Measurements from ENCODE around the gene TOX2. TPM values are rescaled to one million over a fixed set of nuclear protein-coding genes. Genes with fewer than 3 reads are reported as not detected.

TOX2 gene
- total RNA-seq, 1 experiment from 2014 or later: 85.4 TPM

- peaks cover 43% of the 10 kb centered on the region for H3K4me1 ChIP-seq (ENCODE audit: control insufficient read depth, insufficient read depth, low read length)
- H3K27ac ChIP-seq (ENCODE audit: low read length): peak overlapping the region; percentile 86; the same call in 1 of the 2 replicates
- CTCF ChIA-PET: interaction anchor here (0.6 kb wide), 1 partner anchor 37 kb away, joined by 3 read pairs; no protein-coding TSS in a partner anchor
- no peaks in the 10 kb centered on the region for H3K27me3 ChIP-seq (ENCODE audit: control insufficient read depth, insufficient read depth, low read length)
- intact Hi-C loops (cut with micrococcal nuclease; ENCODE audit: unreplicated experiment): loop anchor here (5.0 to 10.0 kb wide), 2 partner anchors 162 to 165 kb away; no protein-coding TSS in a partner anchor
- no TSS peak for BruUV-seq (replicated peaks)
- POLR2A ChIA-PET: no interaction called here
- H3K4me3 ChIP-seq (ENCODE audit: low read depth in 2 of 2, low read length in 2 of 2): peak overlapping the region; percentile 63 to 76
- in situ Hi-C loops (cut with HindIII; ENCODE audit: low pct_unique_long_range_greater_than_20kb, low sequenced_read_pairs): no loop called here
- 0 out of 2 replicates have a peak, but pooled peaks cover 3% of the 10 kb centered on the region for H3K9me3 ChIP-seq (ENCODE audit: control insufficient read depth, insufficient read depth, low read depth, low read length)
- peak; percentile 30 for ATAC-seq
- no peaks in the 10 kb centered on the region for H3K36me3 ChIP-seq (ENCODE audit: control insufficient read depth, insufficient read depth, low read length)
- DNase-seq (ENCODE audit: low read depth, low spot score): no peak
- TF ChIP-seq POLR2AphosphoS5 (IDR thresholded peaks at IDR 0.05; ENCODE audit: low read depth, low read length) (no peak), SIN3A (IDR thresholded peaks at IDR 0.05; ENCODE audit: borderline replicate concordance, insufficient read depth, low read depth, low read length) (no peak), TCF7L2 (IDR thresholded peaks at IDR 0.05; ENCODE audit: low read depth, low read length) (no peak), REST (IDR thresholded peaks at IDR 0.05; ENCODE audit: insufficient read depth in 1 of 2, low read depth in 2 of 2, low read length in 1 of 2) (no peak)
- TF ChIP-seq, protein P1, sequence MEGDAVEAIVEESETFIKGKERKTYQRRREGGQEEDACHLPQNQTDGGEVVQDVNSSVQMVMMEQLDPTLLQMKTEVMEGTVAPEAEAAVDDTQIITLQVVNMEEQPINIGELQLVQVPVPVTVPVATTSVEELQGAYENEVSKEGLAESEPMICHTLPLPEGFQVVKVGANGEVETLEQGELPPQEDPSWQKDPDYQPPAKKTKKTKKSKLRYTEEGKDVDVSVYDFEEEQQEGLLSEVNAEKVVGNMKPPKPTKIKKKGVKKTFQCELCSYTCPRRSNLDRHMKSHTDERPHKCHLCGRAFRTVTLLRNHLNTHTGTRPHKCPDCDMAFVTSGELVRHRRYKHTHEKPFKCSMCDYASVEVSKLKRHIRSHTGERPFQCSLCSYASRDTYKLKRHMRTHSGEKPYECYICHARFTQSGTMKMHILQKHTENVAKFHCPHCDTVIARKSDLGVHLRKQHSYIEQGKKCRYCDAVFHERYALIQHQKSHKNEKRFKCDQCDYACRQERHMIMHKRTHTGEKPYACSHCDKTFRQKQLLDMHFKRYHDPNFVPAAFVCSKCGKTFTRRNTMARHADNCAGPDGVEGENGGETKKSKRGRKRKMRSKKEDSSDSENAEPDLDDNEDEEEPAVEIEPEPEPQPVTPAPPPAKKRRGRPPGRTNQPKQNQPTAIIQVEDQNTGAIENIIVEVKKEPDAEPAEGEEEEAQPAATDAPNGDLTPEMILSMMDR (IDR thresholded peaks at IDR 0.05): no peak
Measured at GRCh38 chr20:43916881-43917371, 2.3 kb downstream of the TOX2 start.

GRCh38 chr20:43917380-43917779 lies 2.7 kb downstream of the TOX2 start:
- TF ChIP-seq, protein P1 (IDR thresholded peaks at IDR 0.05): no peak
- TF ChIP-seq TCF7L2 (IDR thresholded peaks at IDR 0.05; ENCODE audit: low read depth, low read length) (no peak), REST (IDR thresholded peaks at IDR 0.05; ENCODE audit: insufficient read depth in 1 of 2, low read depth in 2 of 2, low read length in 1 of 2) (no peak), POLR2AphosphoS5 (IDR thresholded peaks at IDR 0.05; ENCODE audit: low read depth, low read length) (no peak), SIN3A (IDR thresholded peaks at IDR 0.05; ENCODE audit: borderline replicate concordance, insufficient read depth, low read depth, low read length) (no peak)
- ChIA-PET CTCF (interaction anchor here (0.6 kb wide), 1 partner anchor 36 kb away, joined by 3 read pairs; no protein-coding TSS in a partner anchor), POLR2A (no interaction called here)
- DNase-seq (ENCODE audit: low read depth, low spot score) (no peak), ATAC-seq (no peak)
- H3K27ac ChIP-seq (ENCODE audit: low read length): peak overlapping the region; percentile 86
- no TSS peak for BruUV-seq (replicated peaks)
- 0 out of 2 replicates have a peak, but pooled peaks cover 2% of the 10 kb centered on the region for H3K9me3 ChIP-seq (ENCODE audit: control insufficient read depth, insufficient read depth, low read depth, low read length)
- H3K4me1 ChIP-seq (ENCODE audit: control insufficient read depth, insufficient read depth, low read length): peaks cover 48% of the 10 kb centered on the region
- intact Hi-C loops (cut with micrococcal nuclease; ENCODE audit: unreplicated experiment) (loop anchor here (5.0 to 10.0 kb wide), 2 partner anchors 163 to 165 kb away; no protein-coding TSS in a partner anchor), in situ Hi-C loops (cut with HindIII; ENCODE audit: low pct_unique_long_range_greater_than_20kb, low sequenced_read_pairs) (no loop called here)
- H3K27me3 ChIP-seq (ENCODE audit: control insufficient read depth, insufficient read depth, low read length): no peaks in the 10 kb centered on the region
- no peaks in the 10 kb centered on the region for H3K36me3 ChIP-seq (ENCODE audit: control insufficient read depth, insufficient read depth, low read length)
- H3K4me3 ChIP-seq (ENCODE audit: low read depth in 2 of 2, low read length in 2 of 2): peak overlapping the region in 1 of 2 experiments; percentile 76; a peak in 2 of 4 replicates

Measured in Panc1 (cell line).